GM19035 (cell line): ENCODE data around the gene SPATA12.

Source experiments
- ATAC-seq: cut with Tn5 transposase; IDR thresholded peaks from one replicate; pipeline ENCODE4 v1.9.1; 2021; ENCODE audit not compliant: unreplicated experiment

Gene SPATA12

GRCh38 chr3:57060089-57060821 is at the start of gene SPATA12:
SPATA12 (plus strand) TSS chr3:57060664; CDS start chr3:57073695, 13,031 bp downstream.
- no peak for ATAC-seq

DNA sequence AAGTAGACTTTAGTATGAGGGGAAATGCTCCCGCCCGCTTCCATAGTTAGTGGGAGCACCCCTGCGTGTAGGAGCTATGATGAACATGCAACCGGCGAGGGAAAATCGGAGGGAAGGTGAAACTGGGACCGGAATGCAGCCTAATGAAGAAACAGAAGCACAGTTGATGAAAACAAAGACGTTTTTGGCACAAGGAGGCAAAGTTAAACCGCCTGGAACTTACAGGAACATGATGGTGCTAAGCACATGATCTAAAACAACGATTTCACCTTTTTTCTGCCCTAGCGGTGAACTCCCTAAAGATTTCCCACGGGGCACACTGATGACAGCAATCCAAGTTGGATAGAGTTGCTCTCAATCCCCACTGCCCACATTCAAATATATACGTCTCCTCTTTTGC is 49.4 kb upstream of the SPATA12 start:
- no peak for ATAC-seq

GRCh38 chr3:57012847-57013246 is 47.6 kb upstream of the SPATA12 start:
- ATAC-seq = no peak

GRCh38 chr3:57015350-57015729 is 45.1 kb upstream of the SPATA12 start:
- ATAC-seq = no peak

DNA sequence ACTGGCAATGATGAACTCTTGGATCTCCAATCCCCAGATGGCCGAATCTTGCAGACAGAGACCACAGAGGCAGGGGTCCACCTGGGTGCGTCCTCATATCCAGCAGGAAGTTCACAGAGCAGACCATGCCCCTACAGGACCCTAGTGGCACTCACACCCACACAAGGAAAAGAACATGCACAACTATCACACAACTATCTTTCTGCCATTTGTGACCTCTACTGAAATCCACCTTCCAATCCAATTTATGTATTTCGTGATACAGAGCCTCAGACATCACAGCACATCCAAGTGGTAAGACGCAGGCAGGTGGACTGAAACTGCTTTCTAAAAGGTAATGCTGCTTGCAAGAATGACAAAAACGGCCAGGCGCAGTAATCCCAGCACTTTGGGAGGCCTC is 44.6 kb upstream of the SPATA12 start:
- no peak for ATAC-seq

- ATAC-seq = no peak
These were observed 43.0 kb upstream of the SPATA12 start for GRCh38 chr3:57017459-57017845.

GRCh38 chr3:57018246-57018645 is 42.2 kb upstream of the SPATA12 start:
- no peak for ATAC-seq

- ATAC-seq = no peak
These were observed 41.4 kb upstream of the SPATA12 start for GRCh38 chr3:57019057-57019456.

GRCh38 chr3:57025237-57025636 is 35.2 kb upstream of the SPATA12 start:
- ATAC-seq = no peak

- ATAC-seq = no peak
These were observed 33.5 kb upstream of the SPATA12 start for GRCh38 chr3:57026944-57027343.

- ATAC-seq = no peak
These were observed 31.1 kb upstream of the SPATA12 start for GRCh38 chr3:57029383-57029782.

GRCh38 chr3:57029924-57030323 is 30.5 kb upstream of the SPATA12 start:
- no peak for ATAC-seq

DNA sequence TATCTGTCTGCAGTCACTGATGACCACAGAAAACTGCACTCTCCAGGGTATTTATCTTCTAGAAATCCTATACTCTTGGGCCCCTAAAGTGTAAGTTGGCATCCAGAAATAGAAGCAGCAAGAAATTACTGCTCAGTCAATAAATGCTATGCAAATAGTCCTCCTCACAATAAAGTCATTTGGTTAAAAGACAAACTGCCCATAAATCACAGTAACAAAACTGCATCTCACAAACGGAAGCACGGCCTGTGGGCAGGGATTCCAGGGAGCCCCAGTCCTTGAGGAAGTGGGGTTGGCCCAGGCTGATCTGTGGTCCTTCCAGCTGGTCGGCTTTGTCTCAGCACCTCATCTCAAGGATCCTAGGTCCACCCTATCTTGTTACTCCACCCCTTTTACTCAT is 29.7 kb upstream of the SPATA12 start:
- no peak for ATAC-seq

DNA sequence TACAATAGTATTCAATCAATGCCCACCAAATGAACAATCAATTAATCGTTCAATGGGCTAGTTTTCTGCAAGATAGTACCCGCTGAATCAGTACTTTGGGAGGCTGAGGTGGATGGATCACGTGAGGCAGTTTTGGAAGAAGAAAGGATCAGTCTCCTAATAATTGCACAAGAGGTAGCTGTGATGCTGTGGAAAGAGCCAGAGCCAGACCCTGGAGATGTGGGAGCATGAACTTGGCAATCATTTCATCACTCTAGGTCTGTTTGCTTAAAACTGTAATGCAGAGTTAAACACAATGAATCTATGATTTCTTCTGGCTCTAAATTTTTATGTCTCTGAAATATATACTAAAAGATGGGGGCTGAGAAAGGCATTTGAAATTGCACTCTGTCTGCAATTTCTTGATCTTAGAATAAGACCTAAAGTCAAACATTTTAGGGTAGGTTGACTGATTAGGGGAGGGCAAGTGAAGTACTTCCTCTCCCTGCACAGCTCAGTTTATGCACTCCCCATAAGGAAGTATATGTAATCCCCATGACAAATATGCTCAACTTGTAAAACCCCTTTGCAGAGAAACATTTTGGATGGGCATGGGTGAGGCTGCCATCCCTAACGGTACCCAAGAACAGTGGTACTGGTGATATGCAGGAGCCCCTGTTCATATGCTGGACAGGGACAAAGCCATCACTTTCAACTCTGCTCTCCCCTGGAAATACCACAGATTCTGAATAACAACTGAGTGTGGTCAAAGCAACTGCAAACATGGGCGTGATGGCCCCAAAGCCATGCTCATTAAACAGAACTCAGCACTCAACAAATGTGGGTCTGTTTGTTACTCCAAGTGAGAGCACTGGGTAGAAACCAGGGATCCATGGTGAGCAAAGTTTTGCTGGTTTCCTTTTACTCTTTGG is 28.6 kb upstream of the SPATA12 start:
- no peak for ATAC-seq

- no peak for ATAC-seq
These were observed 23.5 kb upstream of the SPATA12 start for GRCh38 chr3:57036952-57037351.

DNA sequence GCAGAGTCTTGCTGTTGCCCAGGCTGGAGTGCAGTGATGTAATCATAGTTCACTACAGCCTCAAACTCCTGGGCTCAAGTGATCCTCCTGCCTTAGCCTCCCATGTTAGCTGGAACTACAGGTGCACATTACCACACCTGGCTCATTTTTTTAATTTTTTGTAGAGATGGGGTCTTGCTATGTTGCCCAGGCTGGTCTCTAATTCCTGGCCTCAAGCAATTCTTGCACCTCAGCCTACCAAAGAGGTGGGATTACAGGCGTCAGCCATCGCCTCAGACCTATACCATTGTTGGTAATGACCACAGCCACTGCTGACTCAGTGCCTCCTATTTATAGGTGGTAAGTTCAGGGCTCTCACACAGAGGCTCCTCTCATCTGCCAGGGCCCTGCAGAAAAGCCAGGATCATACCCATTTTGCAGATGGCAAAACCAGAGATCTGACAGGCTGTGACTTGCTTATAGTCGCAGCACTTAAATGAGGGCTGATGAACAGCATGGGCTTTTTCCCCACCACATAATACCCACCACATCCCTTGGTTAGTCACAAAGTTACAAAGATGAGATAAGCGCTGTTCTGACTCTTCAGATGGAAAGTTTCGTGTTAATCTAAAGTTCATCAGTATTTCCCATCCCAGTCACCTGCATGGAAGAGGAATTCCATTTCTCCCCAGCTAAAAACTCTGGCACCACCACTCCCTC is 21.8 kb upstream of the SPATA12 start:
- no peak for ATAC-seq

DNA sequence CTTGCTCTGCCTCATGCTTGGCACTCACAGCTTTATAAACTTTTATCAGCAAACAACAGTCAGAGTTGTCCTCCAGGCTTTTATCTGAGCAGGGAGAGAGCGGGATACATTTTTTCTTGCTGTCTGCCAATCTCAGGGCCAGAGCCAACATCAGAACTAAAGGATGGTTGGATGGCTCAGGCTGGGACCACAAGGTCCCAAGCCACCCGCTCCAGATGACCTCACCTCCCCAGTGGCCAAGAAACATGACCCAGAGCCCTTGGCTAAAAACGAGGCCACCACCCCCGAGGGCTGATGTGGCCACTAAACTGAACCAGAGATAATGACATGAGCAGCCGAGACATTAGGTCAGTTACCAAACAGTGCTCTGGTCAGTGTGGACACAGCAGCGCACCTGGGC is 18.8 kb upstream of the SPATA12 start:
- ATAC-seq = no peak

DNA sequence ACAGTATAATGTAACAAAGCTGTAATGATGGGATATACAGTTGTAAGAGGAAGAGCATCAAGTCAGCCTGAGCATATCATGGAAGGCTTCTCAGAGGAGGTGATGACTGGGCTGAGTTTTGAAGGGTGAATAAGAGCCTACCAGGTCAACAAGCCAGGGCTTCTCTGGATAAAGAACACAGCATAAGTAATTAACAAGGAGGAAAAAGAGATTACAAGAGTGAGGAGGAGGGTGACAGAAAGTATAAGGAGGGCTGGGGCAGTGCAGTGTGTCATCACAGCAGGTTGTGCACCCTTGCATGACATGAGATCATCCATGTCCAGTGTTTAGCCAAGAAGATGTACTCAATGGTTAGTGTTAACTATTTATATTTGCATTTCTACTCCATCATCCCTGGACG is 16.9 kb upstream of the SPATA12 start:
- no peak for ATAC-seq

DNA sequence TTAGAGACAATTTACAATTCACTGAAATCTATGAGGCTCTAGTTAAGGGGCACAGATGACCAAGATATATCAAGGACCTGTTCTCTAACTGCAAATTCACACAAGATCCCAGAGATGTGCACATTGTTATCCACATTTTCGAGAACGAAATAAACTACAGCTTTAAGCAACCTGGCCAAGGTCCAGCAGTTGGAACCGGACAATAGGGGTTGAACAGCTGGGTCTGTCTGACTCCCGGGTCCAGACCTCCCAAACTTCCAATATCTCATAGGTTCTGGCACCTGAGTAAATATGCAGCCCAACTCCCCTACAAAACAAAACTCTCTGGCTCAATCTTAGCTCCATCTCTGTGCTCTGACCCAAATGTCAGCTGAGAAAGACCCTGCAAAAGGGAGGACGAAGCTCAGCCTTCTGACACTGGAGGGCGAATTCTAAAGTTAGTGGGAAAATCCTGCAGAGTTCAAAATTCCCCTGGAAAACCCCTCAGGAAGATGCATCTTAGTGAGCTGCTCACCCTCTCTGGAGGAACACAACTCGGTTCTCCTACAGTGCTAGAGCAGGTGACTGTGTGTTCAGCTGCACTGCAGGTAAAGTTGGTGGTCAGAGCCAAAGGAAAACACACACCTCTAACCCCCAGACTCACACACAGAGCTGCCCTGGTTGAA is 14.2 kb upstream of the SPATA12 start:
- no peak for ATAC-seq

DNA sequence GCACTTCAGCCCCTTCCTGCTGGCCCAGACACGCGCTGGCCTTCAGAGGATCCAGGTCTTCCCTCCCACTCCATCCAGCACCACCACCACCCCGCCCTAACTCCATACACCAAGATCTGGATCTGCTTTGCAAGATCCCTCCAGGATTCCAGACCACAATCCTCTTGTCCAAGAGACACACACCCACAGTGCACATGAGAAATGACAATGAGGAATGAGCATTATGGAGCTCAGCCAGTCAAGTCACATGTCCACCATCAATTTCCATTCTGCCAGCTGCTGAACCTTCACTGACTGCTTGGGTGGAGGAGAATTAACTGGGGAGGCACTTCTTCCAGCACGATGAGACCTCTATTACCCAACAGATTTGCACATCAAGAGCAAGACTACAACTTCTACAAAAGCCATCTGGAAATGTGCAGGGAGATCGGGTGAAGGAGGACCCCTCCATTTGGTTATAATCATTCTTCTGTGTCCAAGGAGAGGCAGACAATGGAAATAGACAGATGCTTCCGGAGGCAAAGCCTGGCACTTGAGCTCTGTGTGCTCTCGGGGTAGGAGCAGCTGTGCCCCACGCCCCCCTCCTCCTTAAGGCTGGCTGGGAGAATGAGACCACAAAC is 12.3 kb upstream of the SPATA12 start:
- ATAC-seq = no peak

GRCh38 chr3:57048728-57049127 is 11.7 kb upstream of the SPATA12 start:
- ATAC-seq = no peak
